K562 (cell line): ENCODE results near the gene PDIA5. TPM values are rescaled to one million over a fixed set of nuclear protein-coding genes. Genes with fewer than 3 reads are reported as not detected.

Experiments used
- ATAC-seq: fragments of 200-7000 bp; cut with Tn5 transposase; 3 replicates; pipeline ENCODE4 v1.9.1; 2020; ENCODE audit warnings: moderate library complexity
- BruUV-seq: library from RNA; stranded (reverse); fragments of 400-500 nt; replicated peaks from 2 replicates; lab custom pipeline; 2021; lab: Mats Ljungman, UMichigan
- CTCF ChIA-PET: fragments of 300-600 bp; formaldehyde crosslinking; extraction: SDS; loops from one replicate; lab custom pipeline; 2021; ENCODE audit warnings: low intra/inter-chr PET ratio; lab: Yijun Ruan, JAX
- POLR2A ChIA-PET: fragments of 300-600, 350-650 bp; sonication (Branson Sonifier 250); formaldehyde crosslinking; extraction: SDS; loops from one replicate; lab custom pipeline; 2021; ENCODE audit warnings: antibody characterized with exemption, inconsistent platforms; lab: Yijun Ruan, JAX
- DNase-seq, 4 experiments: peaks; one replicate each; pipeline versions ENCODE4 v3.0.0 to v3.0.0-alpha.2; 2011 to 2018; ENCODE audit warnings: low spot score in 3 of 4, mixed read lengths in 3 of 4; ENCODE audit errors: extremely low read depth in 1 of 4
- FAIRE-seq: peaks from 2 replicates; lab custom pipeline; 2011; peaks lifted over from hg19 to GRCh38; lab: Jason Lieb, UNC
- H2AFZ ChIP-seq: 2 replicates; pipeline ENCODE4 v1.6.0; 2011; ENCODE audit warnings: low read depth, low read length, control low read depth, inconsistent platforms
- H3K27ac ChIP-seq: fragments of 200-600 bp; 3 replicates; pipeline ENCODE4 v1.8.0; 2011; ENCODE audit warnings: low read depth, mild to moderate bottlenecking, control low read depth, inconsistent platforms, low read length, moderate library complexity, mixed read lengths; ENCODE audit errors: extremely low read depth
- H3K27me3 ChIP-seq, 2 experiments: fragments of 300-600 bp in 1 of 2; 2 replicates in 1 of 2; 3 replicates in 1 of 2; pipeline versions ENCODE4 v1.6.0 to v1.8.0; 2011; ENCODE audit warnings: inconsistent platforms in 2 of 2, low read length in 2 of 2, mild to moderate bottlenecking in 1 of 2, mixed read lengths in 1 of 2, moderate library complexity in 1 of 2; ENCODE audit not compliant: control insufficient read depth in 2 of 2, insufficient read depth in 2 of 2
- H3K36me3 ChIP-seq: fragments of 300-600 bp; 3 replicates; pipeline ENCODE4 v1.8.0; 2011; ENCODE audit warnings: mild to moderate bottlenecking, low read length, inconsistent platforms; ENCODE audit not compliant: control insufficient read depth, insufficient read depth
- H3K4me1 ChIP-seq, 2 experiments: fragments of 200-600 bp in 1 of 2; replicated peaks in 1 of 2; 2 replicates in 1 of 2; 3 replicates in 1 of 2; pipeline versions ENCODE4 v1.5.1 to v1.8.0; 2011; ENCODE audit warnings: inconsistent platforms in 2 of 2, low read length in 2 of 2, mild to moderate bottlenecking in 1 of 2, mixed read lengths in 1 of 2, moderate library complexity in 1 of 2; ENCODE audit not compliant: control insufficient read depth in 2 of 2, insufficient read depth in 2 of 2
- H3K4me2 ChIP-seq: 2 replicates; pipeline ENCODE4 v1.6.1; 2011; ENCODE audit warnings: low read length, control low read depth, inconsistent platforms, mixed read lengths; ENCODE audit not compliant: insufficient read depth
- H3K4me3 ChIP-seq: fragments of 200-600 bp; sonication (generic), shearing (Covaris generic); 2 replicates; pipeline ENCODE4 v1.5.1; 2016; ENCODE audit warnings: control low read depth, inconsistent platforms
- H3K79me2 ChIP-seq: fragments of 200-600 bp; 3 replicates; pipeline ENCODE4 v1.8.0; 2011; ENCODE audit warnings: low read length, inconsistent platforms; ENCODE audit not compliant: control insufficient read depth, insufficient read depth
- H3K9ac ChIP-seq, 2 experiments: 2 replicates each; pipeline versions ENCODE4 v1.6.0 to v1.6.1; 2011; ENCODE audit warnings: low read depth in 2 of 2, low read length in 2 of 2, control low read depth in 1 of 2, inconsistent platforms in 1 of 2, mild to moderate bottlenecking in 1 of 2, mixed read lengths in 1 of 2; ENCODE audit not compliant: insufficient read depth in 1 of 2
- H3K9me1 ChIP-seq: one replicate; pipeline ENCODE4 v1.6.0; 2011; ENCODE audit warnings: inconsistent platforms, mild to moderate bottlenecking, low read length, moderate library complexity; ENCODE audit not compliant: control insufficient read depth, insufficient read depth
- H3K9me3 ChIP-seq: replicated peaks from 2 replicates; pipeline ENCODE4 v1.5.1; 2011; ENCODE audit warnings: low read depth, low read length, inconsistent platforms; ENCODE audit not compliant: control insufficient read depth, insufficient read depth
- H4K20me1 ChIP-seq: replicated peaks from 2 replicates; pipeline ENCODE4 v1.6.1; 2011; ENCODE audit warnings: low read length, inconsistent platforms, mixed read lengths; ENCODE audit not compliant: control insufficient read depth, insufficient read depth
- CCNT2 ChIP-seq: IDR thresholded peaks from 2 replicates; pipeline ENCODE4 v1.6.1; 2011; ENCODE audit warnings: borderline replicate concordance, low read depth, mild to moderate bottlenecking, moderate library complexity, mixed read lengths, low read length; ENCODE audit not compliant: insufficient read length; ENCODE audit errors: extremely low read depth
- ERF ChIP-seq: fragments of 450-650 bp; formaldehyde crosslinking; IDR thresholded peaks from 2 replicates; pipeline ENCODE4 v1.4.0; 2020; ENCODE audit warnings: mild to moderate bottlenecking, mixed read lengths
- MEF2A ChIP-seq: IDR thresholded peaks from 2 replicates; pipeline ENCODE4 v1.6.1; 2011; ENCODE audit warnings: low read depth, mild to moderate bottlenecking, low read length, moderate library complexity; ENCODE audit not compliant: control insufficient read depth
- REST ChIP-seq, 2 experiments: fragments of 450-650 bp; formaldehyde crosslinking in 1 of 2; IDR thresholded peaks; 2 replicates each; pipeline versions ENCODE4 v1.4.0 to v1.6.1; 2014 to 2020; ENCODE audit warnings: mild to moderate bottlenecking in 2 of 2, borderline replicate concordance in 1 of 2, low read depth in 1 of 2
- SMC3 ChIP-seq: conservative IDR thresholded peaks from 2 replicates; pipeline ENCODE4 v1.6.1; 2011; ENCODE audit warnings: low read depth, low read length, improper control_type of control experiment; ENCODE audit not compliant: insufficient read depth
- ZNF212 ChIP-seq: fragments of 450-650 bp; formaldehyde crosslinking; IDR thresholded peaks from 2 replicates; pipeline ENCODE4 v1.4.0; 2020; ENCODE audit warnings: mild to moderate bottlenecking
- WGBS: fragments of 100-300 bp; shearing (Covaris generic); methylation state at CpG from one replicate; pipeline ENCODE4 v1.1.6; 2016; ENCODE audit warnings: low coverage, mixed read lengths; ENCODE audit not compliant: insufficient coverage; ENCODE audit errors: missing lambda C conversion rate; 5-methylcytosine and 5-hydroxymethylcytosine counted together
- in situ Hi-C: fragments of 300-500 bp; cut with MboI; formaldehyde crosslinking; loops from 4 replicates; pipeline ENCODE4 v1.15.0; 2018; ENCODE audit warnings: inconsistent platforms, mixed read lengths
- intact Hi-C: fragments of 100-400 bp; cut with micrococcal nuclease; formaldehyde crosslinking; loops from 2 replicates; pipeline ENCODE4 v1.14.2; 2022
- polyA plus RNA-seq, 8 experiments: library from polyadenylated mRNA; depleted of rRNA in 4 of 8; stranded (reverse) in 5 of 8; unstranded in 3 of 8; fragments of >200 nt; fragmentation: Nextera tagmentation in 2 of 8; fragmentation: Illumina TruSeq in 1 of 8; extraction: Ambion mirVana in 2 of 8; extraction: Trizol in 1 of 8; gene quantifications; 2 replicates each; pipeline versions ENCODE4 v1.2.1 to v1.2.3, GENCODE V29; 2011 to 2014; ENCODE audit warnings: inconsistent platforms in 1 of 8, missing spikeins in 1 of 8
- total RNA-seq, 7 experiments: library from RNA; depleted of rRNA in 6 of 7; stranded (reverse); fragments of >200 nt in 6 of 7; fragmentation: Illumina TruSeq in 2 of 7; extraction: Trizol in 2 of 7; gene quantifications; 2 replicates each; pipeline versions ENCODE4 v1.2.1 to v1.2.3, GENCODE V29; 2011 to 2021; ENCODE audit warnings: low replicate concordance in 1 of 7
- TF ChIP-seq, protein P1 (sequence below), 3 experiments: IDR thresholded peaks in 2 of 3; conservative IDR thresholded peaks in 1 of 3; 2 replicates each; pipeline ENCODE4 v1.5.1; 2011 to 2012; ENCODE audit warnings: low read length in 3 of 3, mild to moderate bottlenecking in 3 of 3, control low read depth in 2 of 3, improper control_type of control experiment in 1 of 3, inconsistent platforms in 1 of 3, low read depth in 1 of 3, mixed read lengths in 1 of 3, moderate library complexity in 1 of 3; ENCODE audit not compliant: insufficient read depth in 2 of 3
- TF ChIP-seq, protein P2 (sequence below): sonication (generic); formaldehyde crosslinking; IDR thresholded peaks from 2 replicates; pipeline ENCODE4 v1.8.0; 2023; ENCODE audit warnings: mild to moderate bottlenecking, missing genetic modification reagents

Gene PDIA5
- total and polyA plus RNA-seq, 9 of the 15 experiments (the other 6 are each of a cell fraction or from before 2014, with no cell fraction given): 3.4 to 31.8 (median 19.6) TPM

DNA sequence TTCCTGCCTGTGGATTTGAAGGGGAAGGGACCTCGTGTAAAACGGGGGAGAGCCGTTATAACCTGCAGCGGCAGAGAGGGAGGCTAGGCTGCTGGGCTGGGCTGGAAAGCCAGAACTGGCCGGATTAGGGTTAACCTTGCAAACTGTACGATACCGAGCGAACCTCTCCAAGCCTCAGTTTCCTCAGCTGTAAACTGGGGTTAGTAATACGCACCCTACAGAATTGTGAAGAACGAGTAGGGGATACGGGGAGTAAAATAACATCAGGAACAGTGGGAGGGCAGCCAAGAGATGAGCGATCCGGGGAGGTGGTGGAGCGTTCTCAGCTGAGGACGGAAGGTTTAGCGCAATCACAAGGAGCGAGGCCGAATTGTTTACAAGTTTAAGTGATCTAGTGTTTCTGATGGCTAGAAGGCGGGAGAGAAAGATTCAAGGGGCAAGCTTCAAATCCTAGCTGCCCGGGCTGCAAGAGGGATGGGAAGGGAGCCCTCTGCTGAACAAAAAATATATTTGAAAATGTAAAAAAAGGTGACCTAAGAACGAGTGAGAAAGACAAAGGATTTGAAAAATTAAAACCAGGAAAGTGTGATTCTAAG lies 38.5 kb upstream of the PDIA5 start:
- Histone ChIP-seq H3K4me1 (peaks cover 5 to 20% of the 10 kb centered on the region in 2 experiments; a peak in 4 of 5 replicates), H2AFZ (peak overlapping the region; percentile 87), H3K79me2 (no peaks in the 10 kb centered on the region), H3K36me3 (no peaks in the 10 kb centered on the region), H4K20me1 (no peaks in the 10 kb centered on the region), H3K27ac (no peak overlapping the region), H3K9me1 (no peaks in the 10 kb centered on the region), H3K4me2 (peak overlapping the region; percentile 78), H3K9me3 (no peaks in the 10 kb centered on the region), H3K4me3 (peak overlapping the region; percentile 18; the same call in 1 of the 2 replicates), H3K9ac (peak overlapping the region in 1 of 2 experiments; percentile 71; a peak in 2 of 4 replicates), H3K27me3 (peaks cover 15 to 40% of the 10 kb centered on the region in 2 experiments; a peak in 4 of 5 replicates)
- 2% methylated on average over 18 of the region's 21 CpGs for WGBS
- no TSS peak for BruUV-seq
- peak; percentile 47 to 56 (median 52) for DNase-seq
- intact Hi-C loops (loop anchor here (2.0 to 10.0 kb wide), 3 partner anchors 86 to 464 kb away; partner anchors contain the start of genes DTX3L and PARP9), in situ Hi-C loops (no loop called here)
- FAIRE-seq: peak; percentile 57
- ChIA-PET POLR2A (interaction anchor here (0.7 to 1.2 kb wide), 2 partner anchors 16 to 513 kb away, joined by 3 to 5 read pairs; no protein-coding TSS in a partner anchor), CTCF (interaction anchor here (0.7 kb wide), 1 partner anchor 31 kb away, joined by 4 read pairs; no protein-coding TSS in a partner anchor)
- peak; percentile 71 for ATAC-seq
- TF ChIP-seq ERF (no peak), SMC3 (0 out of 2 replicates have a peak, but pooled peaks have one; percentile 39), ZNF212 (no peak), CCNT2 (no peak), MEF2A (no peak), REST (IDR thresholded peaks at IDR 0.05; ENCODE audit: borderline replicate concordance) (peak; percentile 32; the same call in 1 of the 2 replicates), REST (CRISPR knock-in tag; IDR thresholded peaks at IDR 0.05; ENCODE audit: low read depth) (no peak)
- TF ChIP-seq, protein P1, sequence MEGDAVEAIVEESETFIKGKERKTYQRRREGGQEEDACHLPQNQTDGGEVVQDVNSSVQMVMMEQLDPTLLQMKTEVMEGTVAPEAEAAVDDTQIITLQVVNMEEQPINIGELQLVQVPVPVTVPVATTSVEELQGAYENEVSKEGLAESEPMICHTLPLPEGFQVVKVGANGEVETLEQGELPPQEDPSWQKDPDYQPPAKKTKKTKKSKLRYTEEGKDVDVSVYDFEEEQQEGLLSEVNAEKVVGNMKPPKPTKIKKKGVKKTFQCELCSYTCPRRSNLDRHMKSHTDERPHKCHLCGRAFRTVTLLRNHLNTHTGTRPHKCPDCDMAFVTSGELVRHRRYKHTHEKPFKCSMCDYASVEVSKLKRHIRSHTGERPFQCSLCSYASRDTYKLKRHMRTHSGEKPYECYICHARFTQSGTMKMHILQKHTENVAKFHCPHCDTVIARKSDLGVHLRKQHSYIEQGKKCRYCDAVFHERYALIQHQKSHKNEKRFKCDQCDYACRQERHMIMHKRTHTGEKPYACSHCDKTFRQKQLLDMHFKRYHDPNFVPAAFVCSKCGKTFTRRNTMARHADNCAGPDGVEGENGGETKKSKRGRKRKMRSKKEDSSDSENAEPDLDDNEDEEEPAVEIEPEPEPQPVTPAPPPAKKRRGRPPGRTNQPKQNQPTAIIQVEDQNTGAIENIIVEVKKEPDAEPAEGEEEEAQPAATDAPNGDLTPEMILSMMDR (IDR thresholded peaks at IDR 0.05 in 2 of 3, conservative IDR thresholded peaks at IDR 0.05 in 1 of 3; ENCODE audit: insufficient read depth in 2 of 3, low read depth in 1 of 3, low read length in 3 of 3): peak; percentile 49 to 59 (median 49); a peak in 5 of 6 replicates
- TF ChIP-seq, protein P2, sequence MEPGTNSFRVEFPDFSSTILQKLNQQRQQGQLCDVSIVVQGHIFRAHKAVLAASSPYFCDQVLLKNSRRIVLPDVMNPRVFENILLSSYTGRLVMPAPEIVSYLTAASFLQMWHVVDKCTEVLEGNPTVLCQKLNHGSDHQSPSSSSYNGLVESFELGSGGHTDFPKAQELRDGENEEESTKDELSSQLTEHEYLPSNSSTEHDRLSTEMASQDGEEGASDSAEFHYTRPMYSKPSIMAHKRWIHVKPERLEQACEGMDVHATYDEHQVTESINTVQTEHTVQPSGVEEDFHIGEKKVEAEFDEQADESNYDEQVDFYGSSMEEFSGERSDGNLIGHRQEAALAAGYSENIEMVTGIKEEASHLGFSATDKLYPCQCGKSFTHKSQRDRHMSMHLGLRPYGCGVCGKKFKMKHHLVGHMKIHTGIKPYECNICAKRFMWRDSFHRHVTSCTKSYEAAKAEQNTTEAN (CRISPR knock-in tag): no peak
